Left lung (tissue), 10 donors: ENCODE results near the gene UBR4. TPM values are rescaled to one million over a fixed set of nuclear protein-coding genes. Genes with fewer than 3 reads are reported as not detected.

Experiments
- ATAC-seq: fragments of 200-7000 bp; cut with Tn5 transposase; one replicate; pipeline ENCODE4 v1.9.1; 2020; ENCODE audit warnings: moderate library complexity
- DNase-seq, 4 donors: peaks; one replicate each; pipeline ENCODE4 v3.0.0-alpha.2; 2013 to 2020
- H3K27ac ChIP-seq, 2 donors: fragments of 200-600 bp; sonication (generic) in 1 of 2; one replicate each; pipeline versions ENCODE4 v1.5.0 to v1.8.0; 2020 to 2021
- H3K27me3 ChIP-seq, 2 donors: fragments of 200-600 bp; sonication (generic) in 1 of 2; one replicate each; pipeline versions ENCODE4 v1.5.0 to v1.8.0; 2020 to 2021
- H3K36me3 ChIP-seq, 2 donors: fragments of 200-600 bp; sonication (generic) in 1 of 2; one replicate each; pipeline versions ENCODE4 v1.5.0 to v1.8.0; 2020 to 2021
- H3K4me1 ChIP-seq, 2 donors: fragments of 200-600 bp; one replicate each; pipeline ENCODE4 v1.8.0; 2021
- H3K4me3 ChIP-seq, 2 donors: fragments of 200-600 bp; sonication (generic) in 1 of 2; one replicate each; pipeline versions ENCODE4 v1.5.0 to v1.8.0; 2020 to 2021; ENCODE audit warnings: mild to moderate bottlenecking in 1 of 2
- H3K9me3 ChIP-seq, 2 donors: fragments of 200-600 bp; sonication (generic) in 1 of 2; one replicate each; pipeline versions ENCODE4 v1.5.0 to v1.8.0; 2020 to 2021
- CTCF ChIP-seq, 2 donors: fragments of 200-600 bp; sonication (generic) in 1 of 2; IDR thresholded peaks; one replicate each; pipeline versions ENCODE4 v1.5.0 to v1.8.0; 2021; ENCODE audit warnings: antibody characterized with exemption in 2 of 2
- intact Hi-C, 2 donors: fragments of 100-400 bp; cut with DNase I; formaldehyde crosslinking; loops; one replicate each; pipeline versions ENCODE4 v1.11.2 to v1.14.2; 2022
- polyA plus RNA-seq, 6 donors: library from polyadenylated mRNA; unstranded; fragments of 120-200 nt; gene quantifications; one replicate each; pipeline ENCODE4 v1.2.1, GENCODE V29; 2013; ENCODE audit not compliant: insufficient read length in 6 of 6
- total RNA-seq, 2 donors: library from RNA; stranded (reverse); fragmentation: NEBNext Ultra II Directional; extraction: Animal tissue kit (Norgen Biotek cat#: 25700); gene quantifications; one replicate each; pipeline ENCODE4 v1.2.1, GENCODE V29; 2021
- donor health status: DM: no; HTN: yes; CAD: no.
- donor health status: DM: no; HTN: no; CAD: no.

Gene UBR4
- total and polyA plus RNA-seq, 8 donors: 95.9 to 130 (median 109) TPM

GRCh38 chr1:19061343-19061742 lies 148.7 kb downstream of the UBR4 start:
- Histone ChIP-seq H3K36me3 (no peaks in the 10 kb centered on the region), H3K9me3 (no peaks in the 10 kb centered on the region), H3K27ac (no peak overlapping the region), H3K27me3 (peaks cover 0 to 26% of the 10 kb centered on the region in 2 donors), H3K4me3 (no peak overlapping the region), H3K4me1 (no peaks in the 10 kb centered on the region)
- intact Hi-C loops: no loop called here
- TF ChIP-seq CTCF (IDR thresholded peaks at IDR 0.05): no peak
- DNase-seq (no peak), ATAC-seq (no peak)

- ATAC-seq: no peak
- no peaks in the 10 kb centered on the region for H3K9me3 ChIP-seq
- no peak for DNase-seq
- no peak overlapping the region for H3K4me3 ChIP-seq
- H3K27ac ChIP-seq: no peak overlapping the region
- peaks cover 0 to 42% of the 10 kb centered on the region in 2 donors for H3K27me3 ChIP-seq
- H3K36me3 ChIP-seq: no peaks in the 10 kb centered on the region
- TF ChIP-seq CTCF (IDR thresholded peaks at IDR 0.05): no peak
- no peaks in the 10 kb centered on the region for H3K4me1 ChIP-seq
- intact Hi-C loops: no loop called here
These were observed 150.3 kb downstream of the UBR4 start for GRCh38 chr1:19059773-19060172.

DNA sequence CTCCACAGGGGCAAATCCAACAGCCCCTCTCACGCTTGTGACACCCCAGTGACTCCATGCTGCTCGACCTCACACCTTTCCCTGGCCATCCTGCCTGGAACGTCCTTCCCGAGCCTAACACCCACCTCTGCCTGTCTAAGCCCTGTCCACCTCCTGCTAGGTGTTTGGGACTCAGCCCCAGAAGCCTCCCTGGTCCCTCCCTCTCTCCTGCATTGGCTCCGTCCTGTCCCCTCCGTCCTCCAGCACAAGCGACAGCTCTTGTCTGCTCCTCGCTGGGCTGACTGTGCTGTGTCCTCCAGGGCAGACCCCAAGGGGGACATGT lies 151.6 kb downstream of the UBR4 start:
- ATAC-seq: no peak
- no peak overlapping the region for H3K27ac ChIP-seq
- H3K27me3 ChIP-seq: peaks cover 0 to 56% of the 10 kb centered on the region in 2 donors
- DNase-seq: no peak
- no peak overlapping the region for H3K4me3 ChIP-seq
- no peaks in the 10 kb centered on the region for H3K4me1 ChIP-seq
- TF ChIP-seq CTCF (IDR thresholded peaks at IDR 0.05): no peak
- no peaks in the 10 kb centered on the region for H3K9me3 ChIP-seq
- no peaks in the 10 kb centered on the region for H3K36me3 ChIP-seq
- intact Hi-C loops: no loop called here

DNA sequence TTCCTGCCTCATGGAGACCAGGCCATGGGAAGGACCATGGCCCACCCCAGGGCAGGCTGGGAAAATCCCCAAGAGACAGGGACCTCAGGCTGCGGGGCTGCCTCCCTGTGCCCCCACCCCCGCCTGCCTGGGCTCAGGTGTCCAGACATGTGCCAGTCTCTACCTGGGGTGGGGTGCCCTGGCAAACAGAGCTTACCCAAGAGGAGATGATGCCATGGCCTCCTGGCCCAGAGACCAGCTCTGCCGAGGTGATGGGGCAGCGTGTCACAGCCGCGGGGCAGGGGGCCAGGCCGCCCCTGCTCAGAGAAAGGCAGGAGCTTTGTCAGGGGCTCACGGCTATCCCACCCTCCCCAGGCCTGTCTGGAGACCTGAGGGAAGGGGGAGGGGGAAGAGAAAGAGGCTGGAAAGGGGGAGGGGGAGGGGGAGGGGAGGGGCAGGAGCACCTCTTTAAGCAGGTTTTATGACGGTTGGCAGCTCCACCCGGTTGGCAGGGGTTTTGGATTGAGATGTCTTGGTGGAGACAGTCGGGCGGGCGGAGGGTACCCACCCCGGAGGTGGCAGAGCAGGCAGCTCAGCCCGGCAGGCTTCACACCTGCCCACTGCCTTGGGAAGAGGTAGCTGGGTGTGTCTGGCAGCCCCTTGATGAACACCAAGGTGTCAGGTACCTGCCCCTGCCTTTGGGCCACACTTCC lies 152.1 kb downstream of the UBR4 start:
- peaks cover 0 to 58% of the 10 kb centered on the region in 2 donors for H3K27me3 ChIP-seq
- intact Hi-C loops: no loop called here
- no peaks in the 10 kb centered on the region for H3K9me3 ChIP-seq
- no peak for ATAC-seq
- no peak for TF ChIP-seq CTCF (IDR thresholded peaks at IDR 0.05)
- peak in 1 of 4 donors; percentile 65 for DNase-seq
- no peak overlapping the region for H3K27ac ChIP-seq
- no peaks in the 10 kb centered on the region for H3K4me1 ChIP-seq
- no peaks in the 10 kb centered on the region for H3K36me3 ChIP-seq
- no peak overlapping the region for H3K4me3 ChIP-seq

DNA sequence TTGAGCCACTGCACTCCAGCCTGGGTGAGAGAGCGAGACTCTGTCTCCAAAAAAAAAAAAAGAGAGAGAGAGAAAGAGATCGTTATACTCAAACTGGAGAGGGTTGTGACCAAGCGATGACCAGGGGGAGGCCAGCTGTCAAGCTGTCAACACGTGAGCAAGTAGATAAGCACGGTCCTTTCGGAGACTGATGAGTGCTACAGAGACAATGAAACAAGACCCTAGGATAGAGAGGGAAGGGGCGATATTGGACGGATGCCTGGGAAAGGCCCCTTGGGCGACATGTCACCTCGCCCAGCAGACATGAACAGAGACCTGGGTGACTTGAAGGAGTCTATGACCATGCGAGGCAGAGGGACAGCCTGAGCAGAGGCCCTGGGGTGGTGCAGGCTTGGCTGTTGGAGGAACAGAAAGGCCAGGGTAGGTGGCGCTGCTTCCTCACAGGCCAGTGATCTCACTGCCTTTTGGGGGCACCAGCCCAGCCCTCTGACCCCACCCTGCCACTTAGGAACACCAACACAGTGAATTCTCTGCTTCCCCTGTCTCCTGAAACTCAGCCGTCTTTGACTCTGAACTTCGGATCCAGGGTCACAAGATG lies 152.8 kb downstream of the UBR4 start:
- H3K27ac ChIP-seq: no peak overlapping the region

More for the DNA sequence above, 152.8 kb downstream of the UBR4 start:
- ATAC-seq: no peak
- Histone ChIP-seq H3K27me3 (peaks cover 0 to 58% of the 10 kb centered on the region in 2 donors), H3K36me3 (no peaks in the 10 kb centered on the region), H3K4me1 (no peaks in the 10 kb centered on the region), H3K4me3 (no peak overlapping the region), H3K9me3 (no peaks in the 10 kb centered on the region)
- intact Hi-C loops: no loop called here
- no peak for DNase-seq
- TF ChIP-seq CTCF (IDR thresholded peaks at IDR 0.05): no peak
